Astrocyte (in vitro differentiated cells and primary cell): Measurements from ENCODE around the gene ZNF761. TPM values are rescaled to one million over a fixed set of nuclear protein-coding genes. Genes with fewer than 3 reads are reported as not detected.

Source experiments
- DNase-seq: peaks from one replicate; pipeline ENCODE4 v3.0.0-alpha.2; 2010; ENCODE audit warnings: low read depth
- FAIRE-seq: peaks from 2 replicates; lab custom pipeline; 2011; peaks lifted over from hg19 to GRCh38; lab: Jason Lieb, UNC
- H2AFZ ChIP-seq: 2 replicates; pipeline ENCODE4 v1.6.0; 2012; ENCODE audit warnings: low read depth, low read length, inconsistent platforms
- H3K27ac ChIP-seq: 2 replicates; pipeline ENCODE4 v1.5.1; 2011; ENCODE audit warnings: low read depth, low read length, inconsistent platforms
- H3K27me3 ChIP-seq: 2 replicates; pipeline ENCODE4 v1.6.0; 2011; ENCODE audit warnings: low read length, inconsistent platforms; ENCODE audit not compliant: insufficient read depth
- H3K36me3 ChIP-seq: 2 replicates; pipeline ENCODE4 v1.5.1; 2011; ENCODE audit warnings: low read length, inconsistent platforms; ENCODE audit not compliant: insufficient read depth
- H3K4me1 ChIP-seq: 2 replicates; pipeline ENCODE4 v1.5.1; 2011; ENCODE audit warnings: low read length, inconsistent platforms; ENCODE audit not compliant: insufficient read depth
- H3K4me2 ChIP-seq: 2 replicates; pipeline ENCODE4 v1.6.0; 2012; ENCODE audit warnings: low read length, inconsistent platforms
- H3K4me3 ChIP-seq: 2 replicates; pipeline ENCODE4 v1.5.1; 2011; ENCODE audit warnings: low read depth, mild to moderate bottlenecking, low read length, inconsistent platforms; ENCODE audit not compliant: insufficient read depth
- H3K79me2 ChIP-seq: 2 replicates; pipeline ENCODE4 v1.6.0; 2012; ENCODE audit warnings: mild to moderate bottlenecking, low read length, inconsistent platforms; ENCODE audit not compliant: insufficient read depth
- H3K9ac ChIP-seq: 2 replicates; pipeline ENCODE4 v1.6.0; 2012; ENCODE audit warnings: mild to moderate bottlenecking, low read length, inconsistent platforms
- H3K9me3 ChIP-seq: 2 replicates; pipeline ENCODE4 v1.5.1; 2012; ENCODE audit warnings: low read depth, mild to moderate bottlenecking, low read length, inconsistent platforms; ENCODE audit not compliant: insufficient read depth
- H4K20me1 ChIP-seq: 2 replicates; pipeline ENCODE4 v1.6.0; 2012; ENCODE audit warnings: low read length, inconsistent platforms; ENCODE audit not compliant: insufficient read depth
- H3K27ac Mint-ChIP-seq: one replicate; pipeline ENCODE4 v1.8.0; 2021; ENCODE audit warnings: mild to moderate bottlenecking, mixed read lengths; ENCODE audit not compliant: unreplicated experiment
- H3K27me3 Mint-ChIP-seq: one replicate; pipeline ENCODE4 v1.8.0; 2021; ENCODE audit warnings: low read depth, mixed read lengths; ENCODE audit not compliant: unreplicated experiment
- H3K36me3 Mint-ChIP-seq: one replicate; pipeline ENCODE4 v1.8.0; 2021; ENCODE audit warnings: low read depth, mixed read lengths; ENCODE audit not compliant: unreplicated experiment
- H3K4me1 Mint-ChIP-seq: one replicate; pipeline ENCODE4 v1.8.0; 2021; ENCODE audit warnings: low read depth, mixed read lengths; ENCODE audit not compliant: unreplicated experiment
- H3K4me3 Mint-ChIP-seq: one replicate; pipeline ENCODE4 v1.8.0; 2021; ENCODE audit warnings: mild to moderate bottlenecking, moderate library complexity, mixed read lengths; ENCODE audit not compliant: unreplicated experiment
- H3K9me3 Mint-ChIP-seq: one replicate; pipeline ENCODE4 v1.8.0; 2021; ENCODE audit warnings: mild to moderate bottlenecking, mixed read lengths; ENCODE audit not compliant: unreplicated experiment
- EZH2 ChIP-seq: IDR thresholded peaks from 2 replicates; pipeline ENCODE4 v1.6.1; 2012; ENCODE audit warnings: mild to moderate bottlenecking, low read length, inconsistent platforms; ENCODE audit not compliant: insufficient read depth
- total RNA-seq: library from RNA; stranded (reverse); gene quantifications from 2 replicates; pipeline ENCODE4 v1.2.1, GENCODE V29; 2021
- TF ChIP-seq, protein P1 (sequence below): IDR thresholded peaks from 2 replicates; pipeline ENCODE4 v1.5.1; 2011; ENCODE audit warnings: low read depth, mild to moderate bottlenecking, inconsistent platforms, low read length, moderate library complexity; ENCODE audit not compliant: insufficient read depth

Gene ZNF761
- total RNA-seq, 1 donor from 2014 or later, result 11.3 TPM

DNA sequence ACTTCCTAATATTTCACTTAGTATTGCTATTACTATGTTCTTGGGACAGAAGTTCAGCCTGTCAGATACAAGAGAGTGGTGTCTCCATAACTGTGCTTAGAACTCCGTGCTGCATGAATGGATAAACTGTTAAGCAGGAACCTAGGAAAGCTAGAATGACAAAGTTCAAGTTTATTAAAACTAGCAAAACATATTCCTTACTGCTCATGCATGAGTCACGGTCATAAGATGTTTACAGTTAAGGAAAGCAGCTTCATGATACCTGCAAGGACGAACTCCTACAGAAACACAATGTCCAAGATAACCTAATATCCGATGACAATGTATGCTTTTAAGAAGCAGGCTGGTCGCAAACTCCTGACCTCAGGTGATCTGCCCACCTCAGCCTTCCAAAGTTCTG, 42.9 kb upstream of the ZNF761 start:
- H3K27me3 ChIP-seq, result no peaks in the 10 kb centered on the region
- no peaks in the 10 kb centered on the region for H3K36me3 ChIP-seq
- H3K4me3 ChIP-seq, result no peak overlapping the region
- H3K79me2 ChIP-seq, result no peaks in the 10 kb centered on the region
- H3K9ac ChIP-seq, result no peak overlapping the region
- no peak for TF ChIP-seq EZH2
- TF ChIP-seq, protein P1, sequence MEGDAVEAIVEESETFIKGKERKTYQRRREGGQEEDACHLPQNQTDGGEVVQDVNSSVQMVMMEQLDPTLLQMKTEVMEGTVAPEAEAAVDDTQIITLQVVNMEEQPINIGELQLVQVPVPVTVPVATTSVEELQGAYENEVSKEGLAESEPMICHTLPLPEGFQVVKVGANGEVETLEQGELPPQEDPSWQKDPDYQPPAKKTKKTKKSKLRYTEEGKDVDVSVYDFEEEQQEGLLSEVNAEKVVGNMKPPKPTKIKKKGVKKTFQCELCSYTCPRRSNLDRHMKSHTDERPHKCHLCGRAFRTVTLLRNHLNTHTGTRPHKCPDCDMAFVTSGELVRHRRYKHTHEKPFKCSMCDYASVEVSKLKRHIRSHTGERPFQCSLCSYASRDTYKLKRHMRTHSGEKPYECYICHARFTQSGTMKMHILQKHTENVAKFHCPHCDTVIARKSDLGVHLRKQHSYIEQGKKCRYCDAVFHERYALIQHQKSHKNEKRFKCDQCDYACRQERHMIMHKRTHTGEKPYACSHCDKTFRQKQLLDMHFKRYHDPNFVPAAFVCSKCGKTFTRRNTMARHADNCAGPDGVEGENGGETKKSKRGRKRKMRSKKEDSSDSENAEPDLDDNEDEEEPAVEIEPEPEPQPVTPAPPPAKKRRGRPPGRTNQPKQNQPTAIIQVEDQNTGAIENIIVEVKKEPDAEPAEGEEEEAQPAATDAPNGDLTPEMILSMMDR, result no peak
- no peak overlapping the region for H3K27ac Mint-ChIP-seq
- no peaks in the 10 kb centered on the region for H3K27me3 Mint-ChIP-seq
- H3K27ac ChIP-seq, result no peak overlapping the region
- no peaks in the 10 kb centered on the region for H4K20me1 ChIP-seq
- FAIRE-seq (no peak), DNase-seq (no peak)
- H3K9me3 Mint-ChIP-seq, result peaks cover 29% of the 10 kb centered on the region
- H3K4me2 ChIP-seq, result no peak overlapping the region
- peaks cover 8% of the 10 kb centered on the region for H3K9me3 ChIP-seq
- peaks cover 26% of the 10 kb centered on the region for H3K36me3 Mint-ChIP-seq
- no peak overlapping the region for H2AFZ ChIP-seq
- no peak overlapping the region for H3K4me3 Mint-ChIP-seq
- no peaks in the 10 kb centered on the region for H3K4me1 ChIP-seq
- peaks cover 3% of the 10 kb centered on the region for H3K4me1 Mint-ChIP-seq

DNA sequence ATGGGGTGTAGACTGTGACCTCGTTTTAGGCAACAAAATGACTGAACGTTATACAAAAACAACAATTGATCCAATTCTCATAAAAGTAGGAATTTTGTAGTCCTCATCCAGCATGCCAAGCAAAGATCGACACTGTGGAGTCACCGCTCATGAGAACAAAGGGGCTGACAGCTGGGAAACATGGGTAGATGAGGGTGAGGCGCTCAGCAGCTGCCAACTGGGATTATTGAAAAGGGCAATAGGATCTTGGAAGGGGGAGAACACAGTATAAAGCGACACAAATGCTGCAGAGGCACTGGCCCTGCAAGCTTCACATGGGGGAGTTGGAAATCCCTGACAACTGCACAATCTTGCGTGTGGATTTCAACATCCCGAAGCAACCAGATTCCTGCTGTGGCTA, 42.2 kb upstream of the ZNF761 start:
- TF ChIP-seq, protein P1, result no peak
- no peak for TF ChIP-seq EZH2
- Histone ChIP-seq H3K27me3 (no peaks in the 10 kb centered on the region), H3K4me3 (no peak overlapping the region), H3K79me2 (no peaks in the 10 kb centered on the region), H4K20me1 (no peaks in the 10 kb centered on the region), H3K27ac (no peak overlapping the region), H2AFZ (no peak overlapping the region), H3K9ac (no peak overlapping the region), H3K4me1 (peaks cover 4% of the 10 kb centered on the region), H3K4me2 (no peak overlapping the region), H3K9me3 (peaks cover 5% of the 10 kb centered on the region), H3K36me3 (no peaks in the 10 kb centered on the region)
- no peak overlapping the region for H3K4me3 Mint-ChIP-seq
- no peaks in the 10 kb centered on the region for H3K27me3 Mint-ChIP-seq
- peaks cover 25% of the 10 kb centered on the region for H3K36me3 Mint-ChIP-seq
- H3K4me1 Mint-ChIP-seq, result peaks cover 3% of the 10 kb centered on the region
- no peak overlapping the region for H3K27ac Mint-ChIP-seq
- peaks cover 27% of the 10 kb centered on the region for H3K9me3 Mint-ChIP-seq
- FAIRE-seq, result no peak
- DNase-seq, result no peak

DNA sequence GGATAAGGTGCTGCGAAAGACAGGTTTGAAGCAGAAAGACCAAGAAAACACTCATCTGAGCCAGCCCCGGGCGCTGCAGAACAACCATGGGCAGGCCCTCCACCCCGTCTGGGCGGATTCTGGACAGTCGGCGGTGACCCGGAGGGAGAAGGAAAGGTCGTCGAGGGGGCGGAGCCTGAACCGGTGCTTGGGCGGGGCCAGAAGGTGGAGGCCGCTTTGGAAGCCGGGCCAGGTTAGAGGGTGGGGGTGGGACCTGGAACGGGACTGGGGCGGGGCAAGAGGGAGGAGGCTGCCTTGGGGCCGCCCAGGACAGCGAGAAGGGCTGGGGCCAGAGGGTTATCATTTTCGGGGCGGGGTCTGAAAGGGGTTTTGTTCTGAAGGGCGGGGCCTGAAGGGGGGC, 41.8 kb upstream of the ZNF761 start:
- Histone ChIP-seq H3K27ac (no peak overlapping the region), H4K20me1 (no peaks in the 10 kb centered on the region), H3K4me1 (peaks cover 5% of the 10 kb centered on the region), H3K79me2 (no peaks in the 10 kb centered on the region), H3K4me2 (no peak overlapping the region), H3K36me3 (no peaks in the 10 kb centered on the region), H3K9ac (no peak overlapping the region), H3K4me3 (no peak overlapping the region), H2AFZ (no peak overlapping the region), H3K27me3 (no peaks in the 10 kb centered on the region), H3K9me3 (peaks cover 5% of the 10 kb centered on the region)
- DNase-seq (no peak), FAIRE-seq (no peak)
- Mint-ChIP-seq H3K27me3 (no peaks in the 10 kb centered on the region), H3K36me3 (peaks cover 21% of the 10 kb centered on the region), H3K4me1 (peaks cover 3% of the 10 kb centered on the region), H3K9me3 (peaks cover 23% of the 10 kb centered on the region), H3K27ac (no peak overlapping the region), H3K4me3 (no peak overlapping the region)
- TF ChIP-seq, protein P1, result no peak
- no peak for TF ChIP-seq EZH2
